NCI-H2107 treated with DMSO at 0.1 percent for 48 hours (cell line): Measurements from ENCODE around the gene ABCC6.
A peak's percentile ranks its signal among the peaks of the same experiment; 100 is the strongest.
"Not testable (repeated sequence)": the region's sequence is repeated elsewhere in the genome, so short reads cannot be mapped to it uniquely, and the experiment has no call there.

Experiments used
- DNase-seq: peaks from one replicate; lab custom pipeline; 2025; ENCODE audit not compliant: unreplicated experiment; lab: John Stamatoyannopoulos, UW

ABCC6 gene

DNA sequence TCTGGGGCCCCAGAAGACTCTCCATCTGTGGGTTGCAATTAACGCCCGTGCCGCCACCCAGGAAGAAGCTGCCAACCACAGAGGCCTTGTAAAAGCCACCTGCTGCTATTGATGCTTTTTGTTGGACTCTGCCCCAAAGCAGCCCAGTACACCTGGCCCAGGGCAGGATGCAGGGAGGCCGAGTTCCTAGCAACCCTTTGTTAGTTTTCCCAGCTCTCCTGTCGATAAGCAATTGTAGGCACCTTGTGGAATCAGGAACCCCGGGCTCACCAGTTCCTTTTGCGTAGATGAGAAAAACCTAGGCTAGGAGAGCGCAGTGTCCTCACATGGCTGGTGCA, 103.3 kb downstream of the ABCC6 start:
- DNase-seq, result peak; percentile 85

- DNase-seq, result no peak
These were observed 105.0 kb downstream of the ABCC6 start for GRCh38 chr16:16118337-16118736.

DNA sequence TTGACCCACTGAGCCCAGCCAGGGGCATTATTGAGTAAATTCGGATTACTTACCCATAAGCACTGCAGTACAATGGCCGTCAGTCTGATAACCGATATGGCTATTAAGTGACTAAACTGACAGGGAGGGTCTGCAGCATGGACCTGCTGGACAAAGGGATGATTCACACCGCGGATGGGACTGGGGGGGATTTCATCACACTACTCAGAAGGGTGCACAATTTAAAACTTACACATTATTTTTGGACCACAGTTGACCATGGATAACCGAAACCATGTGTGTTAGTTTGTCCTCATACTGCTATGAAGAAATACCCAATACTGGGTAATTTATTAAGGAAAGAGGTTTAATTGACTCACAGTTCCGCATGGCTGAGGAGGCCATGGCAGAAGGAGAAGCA, 106.5 kb downstream of the ABCC6 start:
- no peak for DNase-seq

DNA sequence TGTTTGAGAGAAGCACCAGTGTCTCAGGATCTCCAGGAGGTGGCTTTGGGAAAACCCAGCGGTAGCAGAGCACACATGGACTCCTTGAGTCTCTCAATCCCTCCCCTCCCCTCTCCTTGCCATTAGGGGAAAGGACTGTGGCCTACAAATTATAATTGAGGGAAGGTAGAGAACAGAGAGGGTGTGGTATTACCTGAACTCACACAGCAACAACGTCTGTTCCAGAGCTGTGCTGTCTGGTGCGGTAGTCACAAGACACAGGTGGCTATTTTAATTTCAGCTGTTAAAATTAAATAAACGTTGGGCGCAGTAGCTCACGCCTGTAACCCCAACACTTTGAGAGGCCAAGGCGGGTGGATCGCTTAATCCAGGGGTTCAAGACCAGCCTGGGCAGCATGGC, 110.2 kb downstream of the ABCC6 start:
- no peak for DNase-seq

GRCh38 chr16:16112450-16113053, 110.7 kb downstream of the ABCC6 start:
- no peak for DNase-seq

DNA sequence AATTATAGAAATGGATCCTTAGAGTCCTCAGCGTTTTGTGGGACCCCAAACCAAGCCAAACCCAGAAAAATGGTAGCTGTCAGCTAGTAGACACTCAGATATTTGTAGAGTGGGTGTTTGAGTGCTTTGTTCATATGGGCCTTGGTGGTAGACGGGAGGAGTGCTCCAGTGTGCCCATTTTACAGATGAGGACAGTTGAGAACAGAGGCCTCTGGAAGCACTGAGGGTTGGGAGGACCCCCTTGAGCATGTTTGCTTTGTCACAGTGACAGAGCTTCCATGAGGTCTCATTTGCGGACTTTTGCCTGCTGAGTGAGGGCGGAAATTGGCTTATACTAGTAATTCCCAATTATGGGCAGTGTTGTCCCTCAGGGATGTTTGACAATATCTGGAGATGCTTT, 111.7 kb downstream of the ABCC6 start:
- no peak for DNase-seq

GRCh38 chr16:16110111-16110490, 113.2 kb downstream of the ABCC6 start:
- DNase-seq, result no peak

DNA sequence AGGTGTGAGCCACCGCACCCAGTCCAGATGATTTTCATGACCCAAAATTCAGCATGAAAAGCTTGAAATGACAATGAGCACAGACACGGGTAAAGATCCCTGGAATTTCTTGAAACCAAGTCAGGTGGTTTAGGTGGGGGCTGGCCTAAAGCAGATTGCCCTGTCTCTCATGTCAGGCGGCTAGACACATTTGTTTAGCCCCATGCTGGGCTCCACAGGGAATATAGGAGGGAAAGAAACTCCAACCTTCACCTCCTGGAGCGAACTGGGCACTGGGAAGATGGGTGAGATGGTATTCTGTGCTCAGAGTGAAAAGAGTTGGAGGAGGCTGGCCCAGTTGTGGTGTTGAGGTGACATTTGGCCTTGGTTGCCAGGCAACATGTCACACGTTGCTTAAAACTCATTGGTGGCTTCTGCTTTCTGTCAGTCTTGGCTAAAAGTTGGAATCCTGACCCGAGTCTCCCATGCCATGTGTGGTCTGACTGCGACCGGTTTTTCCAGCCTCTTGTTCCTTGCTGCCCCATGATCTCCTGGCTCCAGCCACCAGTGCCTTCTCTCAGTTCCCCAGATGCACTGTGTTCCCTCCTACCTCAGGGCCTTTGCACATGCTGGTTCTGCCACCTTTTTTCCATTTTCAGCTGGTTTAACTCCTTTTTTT, 113.7 kb downstream of the ABCC6 start:
- DNase-seq, result no peak

- DNase-seq, result no peak
These were observed 114.5 kb downstream of the ABCC6 start for GRCh38 chr16:16108759-16109158.

- no peak for DNase-seq
These were observed 115.5 kb downstream of the ABCC6 start for GRCh38 chr16:16107839-16108238.

DNA sequence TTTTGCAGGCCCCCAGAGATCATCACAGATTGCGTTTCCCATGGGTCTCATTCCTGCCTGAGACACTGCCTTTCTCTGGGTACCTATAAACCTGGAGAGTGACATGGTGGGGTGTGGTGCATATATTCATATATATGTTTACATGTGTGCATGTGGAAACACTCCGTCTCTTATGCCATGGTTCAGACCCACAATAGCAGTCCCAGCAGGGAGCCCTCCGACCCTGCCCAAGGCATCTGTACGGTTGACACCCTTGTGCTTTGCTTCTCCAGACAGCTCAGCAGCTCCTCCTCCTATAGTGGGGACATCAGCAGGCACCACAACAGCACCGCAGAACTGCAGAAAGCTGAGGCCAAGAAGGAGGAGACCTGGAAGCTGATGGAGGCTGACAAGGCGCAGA, 116.8 kb downstream of the ABCC6 start:
- no peak for DNase-seq

GRCh38 chr16:16105646-16106045, 117.6 kb downstream of the ABCC6 start:
- no peak for DNase-seq

- DNase-seq, result not testable (repeated sequence)
These were observed 118.5 kb downstream of the ABCC6 start for GRCh38 chr16:16104804-16105141.

GRCh38 chr16:16104132-16104803, 119.0 kb downstream of the ABCC6 start:
- not testable (repeated sequence) for DNase-seq

GRCh38 chr16:16102738-16103137, 120.6 kb downstream of the ABCC6 start:
- no peak for DNase-seq

- no peak for DNase-seq
These were observed 121.7 kb downstream of the ABCC6 start for GRCh38 chr16:16101585-16101984.

DNA sequence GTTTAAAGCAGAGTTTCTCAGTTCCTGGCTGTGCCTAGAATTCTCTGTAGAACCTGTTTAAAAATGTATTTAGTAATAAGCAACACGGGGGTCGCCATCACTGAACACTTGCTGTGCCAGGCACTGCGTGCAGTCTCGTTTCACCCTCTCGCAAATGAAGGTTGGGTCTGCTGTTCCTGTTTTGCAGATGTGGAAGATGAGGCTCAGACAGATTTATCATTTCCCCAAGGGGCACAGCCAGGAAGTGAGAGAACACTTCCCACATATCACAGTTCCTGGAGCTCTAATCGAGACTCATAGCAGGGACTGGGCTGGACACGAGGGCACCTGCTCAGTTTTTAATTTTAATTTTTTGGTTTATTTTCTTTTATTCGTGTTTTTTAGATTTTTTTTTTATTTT, 122.7 kb downstream of the ABCC6 start:
- DNase-seq, result no peak

- no peak for DNase-seq
These were observed 124.0 kb downstream of the ABCC6 start for GRCh38 chr16:16099320-16099719.
